HG02943 (cell line): ENCODE results near the gene KIFC3.
"Not testable (repeated sequence)": the region's sequence is repeated elsewhere in the genome, so short reads cannot be mapped to it uniquely, and the experiment has no call there.

Source experiments
- ATAC-seq: cut with Tn5 transposase; IDR thresholded peaks from one replicate; pipeline ENCODE4 v1.9.1; 2021; ENCODE audit warnings: mild to moderate bottlenecking, low read depth, moderate library complexity; ENCODE audit not compliant: unreplicated experiment

KIFC3 gene, protein sequence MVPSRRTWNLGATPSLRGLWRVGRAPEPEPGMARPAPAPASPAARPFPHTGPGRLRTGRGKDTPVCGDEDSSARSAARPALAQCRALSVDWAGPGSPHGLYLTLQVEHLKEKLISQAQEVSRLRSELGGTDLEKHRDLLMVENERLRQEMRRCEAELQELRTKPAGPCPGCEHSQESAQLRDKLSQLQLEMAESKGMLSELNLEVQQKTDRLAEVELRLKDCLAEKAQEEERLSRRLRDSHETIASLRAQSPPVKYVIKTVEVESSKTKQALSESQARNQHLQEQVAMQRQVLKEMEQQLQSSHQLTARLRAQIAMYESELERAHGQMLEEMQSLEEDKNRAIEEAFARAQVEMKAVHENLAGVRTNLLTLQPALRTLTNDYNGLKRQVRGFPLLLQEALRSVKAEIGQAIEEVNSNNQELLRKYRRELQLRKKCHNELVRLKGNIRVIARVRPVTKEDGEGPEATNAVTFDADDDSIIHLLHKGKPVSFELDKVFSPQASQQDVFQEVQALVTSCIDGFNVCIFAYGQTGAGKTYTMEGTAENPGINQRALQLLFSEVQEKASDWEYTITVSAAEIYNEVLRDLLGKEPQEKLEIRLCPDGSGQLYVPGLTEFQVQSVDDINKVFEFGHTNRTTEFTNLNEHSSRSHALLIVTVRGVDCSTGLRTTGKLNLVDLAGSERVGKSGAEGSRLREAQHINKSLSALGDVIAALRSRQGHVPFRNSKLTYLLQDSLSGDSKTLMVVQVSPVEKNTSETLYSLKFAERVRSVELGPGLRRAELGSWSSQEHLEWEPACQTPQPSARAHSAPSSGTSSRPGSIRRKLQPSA

DNA sequence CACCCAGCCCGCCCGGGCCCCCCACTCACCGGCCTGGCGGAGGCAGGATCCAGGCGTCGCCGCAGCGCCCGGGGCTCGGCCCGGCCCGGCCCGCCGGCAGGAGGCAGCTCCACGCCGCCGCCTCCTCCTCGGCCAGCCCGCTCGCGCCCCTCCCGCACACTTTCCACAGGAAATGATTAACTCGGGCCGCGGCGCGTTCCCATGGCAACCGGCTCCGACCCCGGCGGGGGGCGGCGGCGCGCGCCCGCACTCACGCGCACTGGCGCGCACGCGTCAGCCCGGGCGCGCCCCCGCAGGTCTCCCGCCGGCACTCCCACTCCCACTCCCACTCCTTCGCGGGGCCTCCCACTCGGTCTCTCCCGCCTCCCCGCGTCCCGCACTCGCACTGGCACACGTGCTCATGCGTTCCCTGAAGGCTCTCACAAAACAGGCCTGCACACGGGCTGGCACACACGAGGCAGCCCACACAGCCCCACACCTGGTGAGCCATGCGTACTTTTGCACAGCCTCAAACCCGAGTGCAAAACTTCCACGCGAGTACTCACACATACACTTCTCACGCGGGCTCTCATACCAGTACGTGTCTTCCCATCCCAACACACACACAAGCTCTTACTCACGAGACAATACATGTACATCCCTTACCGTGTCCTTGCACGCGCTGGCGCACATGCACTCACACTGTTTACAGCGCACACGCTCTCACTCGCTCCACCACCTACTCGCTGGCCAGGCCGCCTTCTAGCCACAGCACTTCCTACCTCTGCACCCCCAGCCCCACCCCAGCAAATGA lies at the start of gene KIFC3:
KIFC3 (minus strand) TSS at position 151 of the 793 bp plus-strand sequence. CDS start 4,248 bp downstream, outside the sequence.
- no peak for ATAC-seq

DNA sequence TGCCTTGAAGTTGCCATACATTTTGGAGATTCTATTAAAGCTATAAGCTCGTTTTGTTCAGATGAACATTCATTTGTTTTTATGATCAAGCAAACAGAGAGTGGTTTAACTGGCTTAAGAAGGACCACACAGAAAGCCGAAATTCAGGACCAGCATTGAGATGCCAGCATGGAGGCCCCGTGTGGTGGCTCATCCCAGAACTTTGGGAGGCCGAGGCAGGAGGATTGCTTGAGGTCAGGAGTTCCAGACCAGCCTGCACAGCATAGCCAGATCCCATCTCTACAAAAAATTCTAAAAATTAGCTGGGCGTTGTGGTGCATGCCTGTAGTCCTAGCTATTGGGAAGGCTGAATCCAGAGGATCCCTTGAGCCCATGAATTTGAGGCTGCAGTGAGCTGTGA lies 45.9 kb upstream of the KIFC3 start:
- no peak for ATAC-seq

DNA sequence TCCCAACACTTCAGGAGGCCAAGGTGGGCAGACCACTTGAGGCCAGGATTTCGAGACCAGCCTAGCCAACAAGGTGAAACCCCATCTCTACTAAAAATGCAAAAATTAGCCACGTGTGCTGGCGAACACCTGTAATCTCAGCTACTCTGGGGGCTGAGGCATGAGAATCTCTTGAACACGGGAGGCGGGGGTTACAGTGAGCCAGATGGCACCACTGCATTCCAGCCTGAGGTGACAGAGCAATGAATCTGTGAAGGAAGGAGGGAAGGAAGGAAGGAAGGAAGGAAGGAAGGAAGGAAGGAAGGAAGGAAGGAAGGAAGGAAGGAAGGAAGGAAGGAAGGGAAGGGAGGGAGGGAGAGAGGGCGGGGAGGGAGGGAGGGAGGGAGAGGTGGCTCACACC lies 44.6 kb upstream of the KIFC3 start:
- ATAC-seq, result not testable (repeated sequence)

DNA sequence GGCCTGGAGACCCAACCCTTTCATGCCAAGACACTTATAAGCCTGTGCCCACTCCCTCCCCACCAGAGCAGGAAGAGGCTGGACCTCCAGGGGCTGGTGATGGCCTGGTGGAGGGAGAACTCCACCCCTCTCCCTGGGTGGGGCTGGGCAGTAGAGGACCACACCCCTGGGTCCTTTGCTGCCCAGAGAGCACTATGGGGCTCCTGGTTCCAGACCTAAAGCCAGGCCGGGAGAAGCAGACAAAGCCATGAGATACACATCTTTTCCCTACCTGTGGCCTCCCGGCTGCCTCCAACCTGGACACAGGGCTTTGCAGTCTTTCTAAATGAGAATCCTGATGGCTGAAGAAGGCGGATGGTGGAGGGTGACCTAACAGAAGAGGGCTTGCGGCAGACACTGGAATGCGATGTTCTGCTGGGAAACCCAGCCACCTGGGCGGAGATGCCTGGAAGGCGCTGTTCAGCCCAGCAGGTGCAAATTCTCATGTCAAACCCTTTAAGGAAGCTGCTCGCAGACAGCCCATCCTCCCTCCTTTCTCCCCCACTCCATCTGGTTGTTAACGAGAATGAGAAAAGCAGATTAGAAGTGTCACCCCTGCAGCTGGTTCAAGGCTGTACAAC lies 43.9 kb upstream of the KIFC3 start:
- ATAC-seq, result no peak

DNA sequence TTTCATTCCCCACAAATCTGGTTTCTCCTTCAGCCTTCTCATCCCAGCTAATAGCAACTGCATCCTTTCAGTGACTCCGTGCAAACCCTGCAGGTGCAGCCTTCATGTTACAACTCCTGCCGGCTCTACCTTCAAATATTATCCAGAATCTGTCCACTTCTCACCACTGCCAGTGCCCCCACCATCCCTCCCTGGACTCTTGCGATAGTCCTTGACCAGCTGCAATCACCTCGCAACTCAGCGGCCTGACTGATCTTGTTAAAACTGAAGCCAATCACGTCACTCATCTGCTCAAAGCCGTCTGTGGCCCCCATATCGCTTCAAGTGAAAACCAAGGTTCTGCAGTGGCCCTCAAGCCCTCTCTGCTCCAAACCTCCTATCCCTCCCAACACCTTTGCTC lies 42.8 kb upstream of the KIFC3 start:
- ATAC-seq, result no peak

DNA sequence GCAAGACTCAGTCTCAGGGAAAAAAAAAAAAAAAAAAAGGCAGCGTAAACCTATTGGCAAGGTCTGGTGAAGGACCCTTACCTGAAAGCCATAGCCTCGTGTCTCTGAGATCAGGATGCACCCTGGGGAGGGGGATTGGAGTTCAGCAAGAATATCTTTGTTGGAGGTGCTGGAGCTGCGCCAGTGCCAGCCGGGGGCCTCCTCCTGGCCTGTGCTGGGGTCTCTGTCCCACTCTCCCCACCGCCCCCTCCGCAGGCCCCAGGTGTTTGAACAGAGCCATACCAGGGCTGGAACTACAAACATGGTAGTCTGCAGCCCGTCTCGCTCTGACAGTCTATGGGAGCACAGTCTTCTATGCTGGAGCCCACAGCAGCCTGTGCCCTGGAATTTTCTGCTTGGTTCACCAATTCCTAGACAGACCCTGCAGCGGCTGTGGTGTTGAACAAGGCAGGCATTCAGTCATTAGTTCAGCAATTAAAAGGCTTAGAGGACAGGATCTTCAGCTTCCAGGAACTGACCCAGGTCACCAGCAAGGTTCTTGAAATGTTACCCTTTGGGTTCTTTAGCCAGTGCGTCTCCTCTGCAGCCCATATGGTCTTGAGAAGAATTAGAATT lies 42.2 kb upstream of the KIFC3 start:
- no peak for ATAC-seq

DNA sequence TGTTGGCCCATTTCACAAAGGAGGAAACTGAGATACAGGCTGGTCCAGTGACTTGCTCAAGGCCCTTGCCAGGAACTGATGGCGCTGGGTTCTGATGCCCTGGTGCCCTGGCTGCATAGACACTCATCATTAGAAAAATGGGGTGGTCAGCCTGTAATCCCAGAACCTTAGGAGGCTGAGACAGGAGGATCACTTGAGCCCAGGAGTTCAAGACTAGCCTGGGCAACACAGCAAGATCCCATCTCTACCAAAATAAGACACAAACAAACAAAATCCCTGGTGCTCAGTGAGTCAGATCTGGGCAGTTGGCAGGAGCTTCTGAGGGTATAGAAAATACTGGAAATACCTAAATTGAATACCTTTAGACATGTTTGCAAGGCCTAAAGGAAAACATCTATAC lies 41.1 kb upstream of the KIFC3 start:
- ATAC-seq, result no peak

DNA sequence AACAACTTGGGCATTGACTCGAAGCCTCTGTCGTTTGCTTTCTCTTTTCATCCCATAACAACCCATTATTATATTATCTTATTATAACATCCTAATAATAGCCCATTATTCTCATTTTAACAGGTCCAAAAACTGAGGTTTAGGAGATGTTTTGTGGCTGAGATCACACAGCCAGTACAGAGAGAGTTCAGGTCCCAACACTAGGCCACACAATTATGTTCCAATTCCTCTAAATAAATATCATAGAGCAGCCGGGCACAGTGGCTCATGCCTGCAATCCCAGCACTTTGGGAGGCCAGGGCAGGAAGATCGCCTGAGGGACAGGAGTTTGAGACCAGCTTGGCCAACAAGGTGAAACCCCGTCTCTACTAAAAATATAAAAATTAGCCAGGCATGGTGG lies 40.3 kb upstream of the KIFC3 start:
- no peak for ATAC-seq

DNA sequence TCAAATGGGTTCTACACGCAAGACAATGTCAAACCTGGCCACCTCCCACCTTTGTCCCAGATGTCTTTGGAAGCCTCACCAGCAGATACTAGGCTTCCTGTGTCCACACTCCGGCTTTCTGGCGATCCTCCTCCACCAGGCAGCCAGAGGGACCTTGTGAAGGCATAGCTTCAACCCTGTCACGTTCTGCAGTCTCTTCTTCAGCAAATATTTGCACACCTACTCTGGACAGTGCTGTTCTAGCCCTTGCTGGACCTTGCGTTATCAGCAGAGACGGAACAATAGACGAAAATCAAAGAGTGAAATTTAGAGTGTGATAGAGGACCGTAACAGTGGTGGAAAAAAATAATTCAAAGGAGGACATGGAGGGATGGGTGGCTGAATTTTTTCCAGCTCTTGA lies 38.5 kb upstream of the KIFC3 start:
- no peak for ATAC-seq

DNA sequence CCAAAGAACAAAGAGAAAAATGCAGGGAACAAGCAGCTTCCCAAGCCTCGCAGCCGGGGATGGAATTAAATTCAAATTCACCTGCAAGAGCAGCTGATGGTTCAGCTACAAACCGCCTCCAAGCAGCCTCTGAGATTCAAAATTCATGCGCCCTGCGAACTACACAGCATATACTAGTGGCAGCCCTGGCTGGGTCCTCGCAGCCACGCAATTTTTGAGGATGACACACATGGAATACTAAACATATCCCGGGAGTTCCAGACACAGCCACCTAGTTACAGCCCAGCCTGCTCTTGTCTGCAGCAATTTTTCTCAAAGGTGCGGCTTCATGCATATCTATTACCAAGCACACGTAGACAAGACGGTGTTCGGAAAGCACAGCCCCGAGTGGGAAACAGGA lies 35.9 kb upstream of the KIFC3 start:
- ATAC-seq, result no peak

DNA sequence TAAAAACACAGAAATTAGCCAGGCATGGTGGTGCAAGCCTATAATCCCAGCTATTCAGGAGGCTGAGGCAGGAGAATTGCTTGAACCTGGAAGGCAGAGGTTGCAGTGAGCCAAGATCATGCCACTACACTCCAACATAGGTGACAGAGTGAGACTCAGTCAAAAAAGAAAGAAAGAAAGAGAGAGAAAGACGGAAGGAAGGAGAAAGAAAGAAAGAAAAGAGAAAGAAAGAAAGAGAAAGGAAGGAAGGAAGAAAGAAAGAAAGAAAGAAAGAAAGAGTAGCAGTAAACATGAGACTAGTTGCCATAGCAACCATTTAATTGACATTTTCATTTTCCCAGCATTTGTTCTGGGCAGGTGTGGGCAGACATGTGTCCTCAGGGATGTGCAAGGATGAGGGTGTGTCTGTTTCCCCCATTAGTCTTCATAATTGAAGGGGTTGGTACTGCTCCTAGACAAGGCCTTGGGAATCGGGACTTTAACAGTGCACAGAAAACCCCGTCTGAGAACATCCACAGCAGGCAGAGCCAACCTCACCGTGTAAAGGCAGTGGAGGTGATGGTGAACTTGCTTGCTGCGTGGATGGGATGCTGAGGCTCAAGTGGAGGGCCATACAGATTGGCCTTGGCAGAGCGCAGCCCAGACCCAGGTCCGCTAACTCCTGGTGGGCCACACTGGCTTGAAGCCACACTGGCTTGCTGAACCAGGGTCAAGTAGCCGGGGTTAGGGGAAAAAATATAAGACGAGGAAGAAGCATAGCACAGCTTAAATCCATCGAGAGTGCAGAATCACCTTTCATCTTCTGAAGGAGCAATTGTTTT lies 35.2 kb upstream of the KIFC3 start:
- no peak for ATAC-seq

DNA sequence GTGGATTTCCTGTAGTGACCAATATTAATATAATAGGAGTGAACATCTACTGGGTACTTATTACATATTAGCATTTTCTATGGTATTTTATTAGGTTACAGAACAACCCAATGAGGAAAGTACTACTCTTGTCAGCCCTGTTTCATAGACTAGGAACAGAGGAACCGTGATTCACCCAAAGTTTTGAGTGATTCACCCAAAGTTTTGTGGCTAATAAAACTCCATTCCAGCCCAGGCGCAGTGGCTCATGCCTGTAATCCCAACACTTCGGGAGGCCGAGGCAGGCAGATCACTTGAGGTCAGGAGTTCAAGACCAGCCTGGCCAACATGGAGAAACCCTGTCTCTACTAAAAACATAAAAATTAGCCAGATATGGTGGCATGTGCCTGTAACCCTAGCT lies 33.1 kb upstream of the KIFC3 start:
- not testable (repeated sequence) for ATAC-seq

DNA sequence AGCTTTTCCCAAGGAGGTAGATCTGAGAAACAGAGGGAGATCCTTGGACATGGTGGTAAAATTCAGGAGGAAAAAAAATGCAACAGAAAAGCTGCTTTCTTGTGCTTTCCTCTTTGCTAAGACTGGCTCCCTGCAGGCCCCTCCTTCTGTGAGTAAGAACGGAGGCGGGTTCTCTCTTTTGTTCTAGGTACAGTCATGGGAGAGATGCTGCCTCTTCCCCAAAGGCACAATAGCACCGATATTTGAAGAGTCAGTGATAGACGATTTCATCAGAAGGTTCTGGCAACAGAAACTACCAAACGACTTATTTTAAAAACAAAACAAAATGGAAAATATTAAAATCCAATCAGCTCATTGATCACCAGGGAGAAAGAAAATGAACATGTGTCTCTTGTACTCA lies 32.6 kb upstream of the KIFC3 start:
- ATAC-seq, result no peak

DNA sequence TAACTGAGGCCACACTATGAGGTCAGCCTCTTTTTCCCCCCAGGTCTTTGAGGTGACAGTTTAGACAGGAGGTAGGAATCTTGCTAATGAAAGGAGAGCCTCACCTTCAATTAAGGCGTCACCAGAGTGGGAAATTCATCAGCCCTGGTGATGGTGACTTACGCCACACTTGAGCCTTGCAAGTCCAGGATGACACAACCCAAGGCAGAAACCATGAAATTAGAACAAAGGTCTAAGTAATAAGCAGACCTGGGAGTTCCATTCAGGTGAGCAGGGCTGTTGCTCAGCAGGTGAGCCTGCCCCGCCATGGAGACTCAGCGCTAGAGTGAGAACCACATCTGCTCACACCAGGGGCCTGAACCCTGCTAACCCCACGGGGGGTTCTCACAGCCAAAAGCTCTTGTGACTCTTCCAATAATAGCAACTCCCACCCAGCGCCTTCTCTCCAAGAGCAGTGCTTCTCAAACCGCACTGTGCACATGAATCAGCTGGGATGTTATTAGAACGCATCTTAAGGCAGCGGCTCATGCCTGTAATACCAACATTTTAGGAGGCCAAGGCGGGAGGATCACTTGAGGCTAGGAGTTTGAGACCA lies 28.7 kb upstream of the KIFC3 start:
- no peak for ATAC-seq

DNA sequence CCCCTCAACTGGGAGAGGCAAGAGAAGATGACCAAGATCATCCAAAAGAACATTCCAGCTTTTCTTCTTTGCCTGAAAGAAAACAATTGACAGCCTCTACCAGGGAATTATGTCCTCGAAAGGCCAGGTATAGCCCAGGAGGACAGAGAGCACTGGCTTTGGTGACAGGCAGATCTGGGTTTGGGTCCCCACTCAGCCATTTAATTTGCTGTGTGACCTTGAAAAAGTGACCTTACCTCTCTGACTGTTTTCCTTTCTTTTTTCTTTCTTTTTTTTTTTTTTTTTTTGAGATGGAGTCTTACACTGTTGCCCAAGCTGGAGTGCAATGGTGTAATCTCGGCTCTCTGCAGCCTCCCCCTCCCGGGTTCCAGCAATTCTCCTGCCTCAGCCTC lies 27.7 kb upstream of the KIFC3 start:
- ATAC-seq, result no peak

DNA sequence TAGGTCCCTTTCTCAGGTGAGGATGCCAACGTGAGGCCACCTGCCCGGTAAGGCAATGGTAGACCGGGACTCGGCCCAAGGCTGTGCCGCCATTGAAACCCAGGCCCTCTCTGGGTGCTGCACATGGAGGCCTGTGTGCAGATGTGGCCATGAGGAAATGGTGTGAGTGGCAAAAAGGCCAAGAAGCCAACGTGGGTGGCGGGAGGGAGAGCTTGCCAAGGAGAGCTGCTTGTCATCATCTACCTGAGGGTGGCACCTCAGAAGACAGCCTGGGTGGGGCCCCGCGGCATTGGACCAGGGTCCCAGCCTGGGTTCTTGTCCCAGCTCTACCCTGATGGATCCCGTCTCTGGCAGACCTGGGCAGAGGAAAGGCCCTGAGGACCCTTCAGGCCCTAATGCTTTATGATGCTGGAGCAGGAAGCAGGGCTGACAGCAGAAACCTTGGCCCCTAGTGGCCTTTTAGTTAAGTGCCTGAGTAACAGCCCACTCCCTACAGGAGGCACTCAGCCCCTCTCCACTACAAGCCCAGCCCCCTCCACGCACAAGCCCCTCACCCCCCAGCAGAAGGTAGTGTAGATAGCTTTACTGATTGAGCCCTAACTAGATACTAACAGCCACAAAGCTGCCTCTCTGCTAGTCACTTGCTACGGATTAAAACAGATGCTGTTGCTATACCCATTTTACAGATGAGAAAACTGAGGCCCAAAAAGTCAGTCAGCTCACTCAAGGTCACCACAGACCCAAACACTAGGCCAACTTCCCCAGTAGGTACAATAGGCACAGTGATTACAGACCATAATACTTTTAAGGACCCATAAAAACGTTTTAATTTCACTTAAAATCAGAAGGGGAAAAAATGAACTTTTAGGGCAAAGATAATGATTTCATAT lies 26.2 kb upstream of the KIFC3 start:
- ATAC-seq, result no peak

DNA sequence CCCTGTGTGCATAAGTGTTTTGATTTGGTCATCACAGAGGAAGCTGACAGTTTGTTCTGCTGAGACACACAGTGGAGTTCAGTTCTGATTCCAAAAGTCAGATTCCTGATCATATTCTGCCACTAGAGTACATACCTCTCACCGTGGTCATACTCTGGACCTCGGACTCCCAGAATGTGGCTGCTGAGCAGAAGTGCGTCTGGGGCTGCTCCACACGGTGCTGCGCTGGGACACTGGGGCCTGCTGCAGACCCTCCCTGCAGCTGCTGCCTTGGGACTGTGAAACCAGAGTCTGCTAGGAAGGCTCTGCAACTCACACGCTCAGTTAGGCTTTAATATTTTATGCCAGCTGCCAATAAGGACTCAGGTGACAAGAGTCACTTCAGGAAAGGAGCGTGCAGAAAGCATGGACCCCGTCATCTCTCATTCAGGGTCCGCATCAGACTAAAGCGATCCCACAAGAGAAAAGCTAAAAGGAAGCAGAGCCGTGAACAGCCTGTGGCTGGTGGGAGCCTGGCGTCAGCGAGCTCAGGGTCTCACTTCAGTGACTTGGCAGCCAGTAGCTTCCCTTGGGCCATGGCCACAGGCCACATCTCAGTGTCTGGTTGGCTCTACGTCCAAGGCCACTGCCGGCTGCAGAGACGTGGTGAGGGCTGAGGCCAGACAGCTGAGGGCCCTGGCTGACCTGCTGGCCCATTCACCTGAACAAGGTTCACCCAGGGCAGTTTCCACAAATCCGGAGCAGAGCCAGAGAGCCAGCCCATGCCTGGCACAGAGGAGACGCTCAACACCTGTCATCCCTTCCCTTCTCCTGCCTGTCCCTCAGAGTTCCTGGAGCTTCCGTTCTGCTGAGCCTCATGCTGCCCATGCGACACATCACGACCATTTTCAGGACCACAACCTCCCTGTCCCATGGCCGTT lies 24.7 kb upstream of the KIFC3 start:
- no peak for ATAC-seq
